ENCODE results near the gene DNAJB11.

DNA sequence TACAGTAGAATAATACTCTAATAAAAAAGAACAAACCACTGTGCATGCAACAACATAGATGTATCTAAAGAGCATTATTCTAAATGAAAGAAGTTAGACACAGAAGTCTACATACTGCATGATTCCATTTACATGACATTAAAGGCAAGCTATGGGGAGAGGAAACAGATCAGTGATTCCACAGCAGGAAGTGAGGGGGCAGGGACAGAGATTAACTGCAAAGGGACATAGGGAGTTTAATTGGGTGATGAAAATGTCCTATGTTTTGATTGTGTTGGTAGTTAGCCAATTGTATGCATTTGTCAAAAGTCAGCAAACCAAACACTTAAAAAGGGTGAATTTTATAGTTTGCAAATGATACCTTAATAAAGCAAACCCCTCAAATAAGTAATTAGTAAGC, 40.1 kb upstream of the DNAJB11 start:
- TF ChIP-seq POLR2AphosphoS5 (IDR thresholded peaks at IDR 0.05; ENCODE audit: insufficient read depth in 1 of 2, low read depth in 1 of 2), result no peak
- TF ChIP-seq POLR2A (IDR thresholded peaks at IDR 0.05), result no peak

Measured in vagina (tissue), 2 donors.